ENCODE results near the gene FGFBP2. TPM values are rescaled to one million over a fixed set of nuclear protein-coding genes. Genes with fewer than 3 reads are reported as not detected.

The FGFBP2 gene
- total RNA-seq, 2 donors from 2014 or later: not detected

DNA sequence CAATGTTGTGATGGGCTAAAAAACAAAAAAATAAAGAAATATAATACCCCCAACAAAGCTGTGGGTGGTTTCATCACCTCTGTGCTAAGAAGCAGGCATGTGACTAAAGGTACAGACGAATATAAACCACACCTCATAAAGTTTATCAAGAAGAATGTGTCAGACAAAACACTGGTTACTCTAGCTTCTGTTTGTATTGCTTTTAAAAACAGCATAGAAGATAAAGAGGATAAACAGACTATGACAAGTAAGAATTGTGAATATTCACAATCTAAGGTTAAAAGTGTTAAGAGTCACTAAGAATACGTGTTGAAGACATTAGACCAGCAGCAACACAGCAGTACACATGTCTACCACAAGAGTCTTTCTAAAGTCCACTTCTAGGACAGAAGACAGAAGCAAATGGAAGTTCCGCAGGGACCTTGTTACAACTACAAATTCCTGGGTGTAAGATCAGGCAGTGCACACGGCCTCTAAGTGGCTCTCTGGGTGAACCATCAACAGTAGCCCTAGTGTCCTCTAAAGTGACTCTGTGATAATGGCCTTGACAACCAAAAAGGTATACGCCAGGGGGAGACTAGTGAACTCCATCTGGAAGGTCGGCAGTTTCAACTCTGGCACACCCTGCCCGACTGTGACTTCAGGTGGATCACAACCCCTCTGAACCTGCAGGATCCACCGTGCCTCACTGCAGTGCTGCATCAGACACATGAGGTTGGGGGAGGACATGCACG, 8.3 kb upstream of the FGFBP2 start:
- Mint-ChIP-seq H3K36me3 (ENCODE audit: low read depth) (peaks cover 34% of the 10 kb centered on the region), H3K27ac (no peak overlapping the region), H3K9me3 (peaks cover 3% of the 10 kb centered on the region), H3K4me3 (no peak overlapping the region), H3K27me3 (ENCODE audit: insufficient read depth) (no peaks in the 10 kb centered on the region), H3K4me1 (no peaks in the 10 kb centered on the region)
- H3K9me3 ChIP-seq (ENCODE audit: control insufficient read depth, low read length): peaks cover 3% of the 10 kb centered on the region
- peak; percentile 34 for DNase-seq
- no peak overlapping the region for H3K27ac ChIP-seq (ENCODE audit: low read depth, low read length)
- H3K9ac ChIP-seq (ENCODE audit: extremely low read depth, low read length, poor library complexity, severe bottlenecking): no peak overlapping the region
- no peaks in the 10 kb centered on the region for H3K4me1 ChIP-seq (ENCODE audit: control insufficient read depth, insufficient read depth, low read length)
- no peaks in the 10 kb centered on the region for H3K36me3 ChIP-seq (ENCODE audit: control insufficient read depth, insufficient read depth, low read length)
- no peak overlapping the region for H3K4me3 ChIP-seq (ENCODE audit: low read length)
- no peak for TF ChIP-seq CTCF (conservative IDR thresholded peaks at IDR 0.05)
- 90 to 97% methylated on average over 9 of the region's 9 CpGs for WGBS, 2 experiments (ENCODE audit: insufficient coverage in 1 of 2, insufficient read length in 1 of 2)
- H3K27me3 ChIP-seq (ENCODE audit: control insufficient read depth, insufficient read depth, low read length, poor library complexity, severe bottlenecking): no peaks in the 10 kb centered on the region

DNA sequence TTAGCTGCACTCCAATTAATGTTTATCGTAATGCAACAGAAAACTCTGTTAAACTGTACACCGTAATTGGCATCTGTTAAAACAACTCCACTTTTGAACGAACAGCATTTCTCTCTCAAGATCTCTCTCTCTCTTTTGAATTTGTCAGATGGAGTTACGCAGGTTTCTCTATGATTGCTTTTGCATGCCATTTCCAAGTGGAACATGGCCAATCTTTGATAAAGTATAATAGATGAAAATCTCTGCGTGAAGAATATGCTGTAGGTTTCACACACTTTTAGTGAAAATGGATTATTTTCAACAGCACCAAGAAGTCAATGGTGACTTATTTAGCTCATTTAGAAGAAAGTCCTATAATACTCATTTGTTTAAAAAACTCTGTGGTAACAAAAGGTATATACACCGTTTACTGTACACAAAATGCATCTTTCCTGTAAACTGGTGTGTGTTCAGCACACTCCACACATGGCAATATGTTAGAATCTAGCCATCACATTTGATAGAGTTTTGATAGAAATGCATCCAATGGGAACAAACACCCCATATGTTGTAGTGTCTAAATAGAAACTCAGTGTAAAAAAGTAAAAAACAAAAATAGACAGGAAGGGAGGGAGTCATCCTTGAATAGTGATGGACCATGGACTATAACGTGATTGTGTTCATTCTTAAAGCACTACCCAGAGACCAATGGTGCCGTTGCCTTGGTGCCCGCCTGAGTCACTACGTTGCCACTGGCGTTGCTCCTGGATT, 5.8 kb upstream of the FGFBP2 start:
- Histone ChIP-seq H3K9me3 (ENCODE audit: control insufficient read depth, low read length) (peaks cover 7% of the 10 kb centered on the region), H3K4me1 (ENCODE audit: control insufficient read depth, insufficient read depth, low read length) (no peaks in the 10 kb centered on the region), H3K27ac (ENCODE audit: low read depth, low read length) (no peak overlapping the region), H3K9ac (ENCODE audit: extremely low read depth, low read length, poor library complexity, severe bottlenecking) (no peak overlapping the region), H3K36me3 (ENCODE audit: control insufficient read depth, insufficient read depth, low read length) (no peaks in the 10 kb centered on the region), H3K27me3 (ENCODE audit: control insufficient read depth, insufficient read depth, low read length, poor library complexity, severe bottlenecking) (no peaks in the 10 kb centered on the region), H3K4me3 (ENCODE audit: low read length) (no peak overlapping the region)
- Mint-ChIP-seq H3K36me3 (ENCODE audit: low read depth) (peaks cover 35% of the 10 kb centered on the region), H3K27ac (no peak overlapping the region), H3K27me3 (ENCODE audit: insufficient read depth) (no peaks in the 10 kb centered on the region), H3K4me3 (no peak overlapping the region), H3K4me1 (no peaks in the 10 kb centered on the region), H3K9me3 (peaks cover 7% of the 10 kb centered on the region)
- no peak for TF ChIP-seq CTCF (conservative IDR thresholded peaks at IDR 0.05)
- peak; percentile 3 for DNase-seq
- WGBS, 2 experiments (ENCODE audit: insufficient coverage in 1 of 2, insufficient read length in 1 of 2): 94 to 100% methylated on average over 5 to 10 of the region's 11 CpGs

DNA sequence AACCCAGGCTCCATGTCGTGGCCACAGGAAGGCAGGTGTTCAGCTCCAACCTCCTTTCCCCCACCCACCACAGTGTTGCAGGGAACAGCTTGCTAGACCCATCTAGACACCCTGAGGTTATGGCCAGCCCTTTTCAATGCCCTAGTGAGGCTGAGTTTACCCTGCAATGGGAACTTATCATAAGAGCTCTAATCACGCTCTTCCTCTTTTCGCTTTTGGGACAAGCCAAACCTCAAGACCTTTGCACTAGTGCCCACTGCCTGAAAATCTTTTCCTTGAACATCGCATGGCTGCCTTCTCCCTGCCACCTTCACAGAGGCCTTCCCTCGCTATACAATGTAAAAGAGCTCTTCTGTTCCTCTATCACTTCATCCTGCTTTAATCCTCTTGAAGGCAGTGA, 2.4 kb upstream of the FGFBP2 start:
- Histone ChIP-seq H3K4me1 (ENCODE audit: control insufficient read depth, insufficient read depth, low read length) (no peaks in the 10 kb centered on the region), H3K9me3 (ENCODE audit: control insufficient read depth, low read length) (peaks cover 7% of the 10 kb centered on the region), H3K27ac (ENCODE audit: low read depth, low read length) (no peak overlapping the region), H3K27me3 (ENCODE audit: control insufficient read depth, insufficient read depth, low read length, poor library complexity, severe bottlenecking) (no peaks in the 10 kb centered on the region), H3K9ac (ENCODE audit: extremely low read depth, low read length, poor library complexity, severe bottlenecking) (no peak overlapping the region), H3K36me3 (ENCODE audit: control insufficient read depth, insufficient read depth, low read length) (no peaks in the 10 kb centered on the region), H3K4me3 (ENCODE audit: low read length) (no peak overlapping the region)
- DNase-seq: no peak
- Mint-ChIP-seq H3K36me3 (ENCODE audit: low read depth) (peaks cover 22% of the 10 kb centered on the region), H3K9me3 (peaks cover 7% of the 10 kb centered on the region), H3K27ac (no peak overlapping the region), H3K4me3 (no peak overlapping the region), H3K27me3 (ENCODE audit: insufficient read depth) (no peaks in the 10 kb centered on the region), H3K4me1 (peaks cover 3% of the 10 kb centered on the region)
- TF ChIP-seq CTCF (conservative IDR thresholded peaks at IDR 0.05): no peak
- 90% methylated on average over 5 of the region's 5 CpGs for WGBS, 2 experiments (ENCODE audit: insufficient coverage in 1 of 2, insufficient read length in 1 of 2)
